ENCODE results near the gene ACTR8.

- TF ChIP-seq CTCF (IDR thresholded peaks at IDR 0.05; ENCODE audit: low read length) = no peak
- no peak for TF ChIP-seq EZH2phosphoT487 (IDR thresholded peaks at IDR 0.05; ENCODE audit: low read length)
These were observed 31.4 kb upstream of the ACTR8 start for GRCh38 chr3:53913401-53913800.

Measured in MM.1S (cell line).